WTC11 (cell line): Measurements from ENCODE around the gene AQP2.

Source experiments
- NR2C2 ChIP-seq: sonication (generic); formaldehyde crosslinking; IDR thresholded peaks from 2 replicates; pipeline ENCODE4 v1.8.0; 2022; ENCODE audit warnings: mild to moderate bottlenecking, missing genetic modification reagents
- TF ChIP-seq, protein P1 (sequence below): fragments of 200-600 bp; IDR thresholded peaks from 2 replicates; pipeline ENCODE4 v1.8.0; 2022; ENCODE audit warnings: antibody characterized with exemption
- TF ChIP-seq, protein P2 (sequence below): sonication (generic); formaldehyde crosslinking; conservative IDR thresholded peaks from 2 replicates; pipeline ENCODE4 v1.8.1; 2022; ENCODE audit warnings: mild to moderate bottlenecking, missing genetic modification reagents

DNA sequence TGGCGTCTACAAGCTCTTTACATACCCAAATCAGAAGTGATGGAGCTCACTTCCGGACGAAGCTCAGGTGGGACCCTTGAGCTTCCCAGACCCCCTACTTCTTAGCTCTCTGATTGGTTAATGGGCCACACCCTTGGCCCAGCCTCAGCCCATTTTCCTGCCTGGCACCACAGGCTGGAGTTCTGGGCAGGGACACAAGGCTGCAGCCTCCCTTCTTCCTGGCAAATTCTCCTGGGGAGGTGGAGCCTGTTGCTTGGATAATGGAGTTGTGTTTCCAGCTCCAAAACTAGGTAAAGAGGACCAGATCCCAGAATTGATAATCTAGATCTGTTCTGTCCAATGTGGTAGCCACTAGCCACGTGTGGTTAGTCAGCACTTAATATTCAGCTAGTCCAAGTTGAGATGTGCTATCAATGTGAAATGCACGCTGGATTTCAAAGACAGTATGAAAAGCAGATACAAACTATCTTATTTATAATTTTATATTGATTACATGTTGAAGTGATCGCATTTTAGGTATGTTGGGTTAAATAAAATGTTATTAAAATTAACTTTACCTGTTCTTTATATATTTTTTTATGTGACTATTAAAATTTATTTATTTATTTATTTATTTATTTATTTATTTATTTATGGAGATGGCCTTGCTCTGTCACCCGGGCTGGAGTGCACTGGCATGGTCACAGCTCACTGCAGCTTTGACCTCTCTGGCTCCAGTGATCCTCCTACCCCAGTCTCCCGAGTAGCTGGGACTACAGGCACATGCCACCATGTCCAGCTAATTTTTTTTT lies 34.2 kb upstream of the AQP2 start:
- TF ChIP-seq, protein P1, sequence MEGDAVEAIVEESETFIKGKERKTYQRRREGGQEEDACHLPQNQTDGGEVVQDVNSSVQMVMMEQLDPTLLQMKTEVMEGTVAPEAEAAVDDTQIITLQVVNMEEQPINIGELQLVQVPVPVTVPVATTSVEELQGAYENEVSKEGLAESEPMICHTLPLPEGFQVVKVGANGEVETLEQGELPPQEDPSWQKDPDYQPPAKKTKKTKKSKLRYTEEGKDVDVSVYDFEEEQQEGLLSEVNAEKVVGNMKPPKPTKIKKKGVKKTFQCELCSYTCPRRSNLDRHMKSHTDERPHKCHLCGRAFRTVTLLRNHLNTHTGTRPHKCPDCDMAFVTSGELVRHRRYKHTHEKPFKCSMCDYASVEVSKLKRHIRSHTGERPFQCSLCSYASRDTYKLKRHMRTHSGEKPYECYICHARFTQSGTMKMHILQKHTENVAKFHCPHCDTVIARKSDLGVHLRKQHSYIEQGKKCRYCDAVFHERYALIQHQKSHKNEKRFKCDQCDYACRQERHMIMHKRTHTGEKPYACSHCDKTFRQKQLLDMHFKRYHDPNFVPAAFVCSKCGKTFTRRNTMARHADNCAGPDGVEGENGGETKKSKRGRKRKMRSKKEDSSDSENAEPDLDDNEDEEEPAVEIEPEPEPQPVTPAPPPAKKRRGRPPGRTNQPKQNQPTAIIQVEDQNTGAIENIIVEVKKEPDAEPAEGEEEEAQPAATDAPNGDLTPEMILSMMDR = no peak
- no peak for TF ChIP-seq NR2C2
- TF ChIP-seq, protein P2, sequence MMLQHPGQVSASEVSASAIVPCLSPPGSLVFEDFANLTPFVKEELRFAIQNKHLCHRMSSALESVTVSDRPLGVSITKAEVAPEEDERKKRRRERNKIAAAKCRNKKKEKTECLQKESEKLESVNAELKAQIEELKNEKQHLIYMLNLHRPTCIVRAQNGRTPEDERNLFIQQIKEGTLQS = no peak
